Lower leg skin (tissue), 4 donors: ENCODE measurements around the gene SNRPA. TPM values are rescaled to one million over a fixed set of nuclear protein-coding genes. Genes with fewer than 3 reads are reported as not detected.

Source experiments
- DNase-seq, 2 donors: peaks; one replicate each; pipeline ENCODE4 v3.0.0-alpha.2; 2019; ENCODE audit warnings: low spot score in 2 of 2
- H3K4me3 ChIP-seq: fragments of 200-600 bp; sonication (generic); 2 replicates; pipeline ENCODE4 v1.5.1; 2017; ENCODE audit warnings: mild to moderate bottlenecking, low read depth; ENCODE audit not compliant: poor library complexity, severe bottlenecking
- CTCF ChIP-seq, 3 donors: fragments of 450-650 bp; IDR thresholded peaks; one replicate each; pipeline ENCODE4 v1.5.1; 2016; ENCODE audit warnings: antibody characterized with exemption in 3 of 3, mild to moderate bottlenecking in 3 of 3, moderate library complexity in 2 of 3
- POLR2A ChIP-seq, 2 donors: fragments of 450-650 bp; IDR thresholded peaks; one replicate each; pipeline ENCODE4 v1.6.1; 2016 to 2017; ENCODE audit warnings: antibody characterized with exemption in 2 of 2, mild to moderate bottlenecking in 1 of 2, moderate library complexity in 1 of 2
- WGBS, 2 donors: methylation state at CpG; one replicate each; pipeline ENCODE4 v1.1.5; 2018; 5-methylcytosine and 5-hydroxymethylcytosine counted together
- intact Hi-C: fragments of 100-400 bp; cut with DNase I; formaldehyde crosslinking; loops from one replicate; pipeline ENCODE4 v1.15.0; 2023; ENCODE audit warnings: low total_unique reads
- total RNA-seq, 4 donors: library from RNA; depleted of rRNA; stranded (reverse); fragments of >200 nt; gene quantifications; one replicate each; pipeline ENCODE4 v1.1.0, GENCODE V29; 2016

SNRPA gene
- 10 to 100 TPM; 18.0 to 52.4 (median 44.9) TPM for total RNA-seq

DNA sequence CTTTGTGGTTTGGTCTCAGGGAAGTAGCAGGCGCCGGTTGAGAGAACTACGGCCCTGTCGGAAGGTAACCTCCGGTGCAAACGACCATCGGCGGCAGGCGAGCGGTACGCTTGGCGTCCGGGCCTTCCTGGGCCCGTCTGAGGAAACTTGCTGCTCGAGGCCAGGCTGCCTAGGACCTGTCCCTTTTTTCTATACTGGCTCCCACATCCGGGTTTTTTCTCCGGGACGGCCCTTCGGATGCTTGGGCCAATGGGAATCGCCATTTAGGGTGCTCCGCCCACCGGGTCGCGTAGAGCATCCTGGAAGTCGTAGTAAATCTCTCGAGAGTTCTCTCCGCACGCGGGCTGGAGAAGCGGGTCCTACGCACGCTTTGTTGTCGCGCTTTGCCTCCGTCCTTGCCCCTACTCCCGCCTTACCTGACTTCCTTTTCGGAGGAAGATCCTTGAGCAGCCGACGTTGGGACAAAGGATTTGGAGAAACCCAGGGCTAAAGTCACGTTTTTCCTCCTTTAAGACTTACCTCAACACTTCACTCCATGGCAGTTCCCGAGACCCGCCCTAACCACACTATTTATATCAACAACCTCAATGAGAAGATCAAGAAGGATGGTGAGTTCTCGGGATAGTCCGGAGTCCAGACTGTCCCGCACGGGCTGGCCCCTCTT lies at the start of gene SNRPA:
Gene SNRPA (plus strand): TSS at position 330 of the 664 bp plus-strand sequence. CDS start 206 bp downstream, at position 536.
- intact Hi-C loops: no loop called here
- 0% methylated on average over 46 of the region's 46 CpGs for WGBS, 2 donors
- DNase-seq: peak; percentile 97 to 99

DNA sequence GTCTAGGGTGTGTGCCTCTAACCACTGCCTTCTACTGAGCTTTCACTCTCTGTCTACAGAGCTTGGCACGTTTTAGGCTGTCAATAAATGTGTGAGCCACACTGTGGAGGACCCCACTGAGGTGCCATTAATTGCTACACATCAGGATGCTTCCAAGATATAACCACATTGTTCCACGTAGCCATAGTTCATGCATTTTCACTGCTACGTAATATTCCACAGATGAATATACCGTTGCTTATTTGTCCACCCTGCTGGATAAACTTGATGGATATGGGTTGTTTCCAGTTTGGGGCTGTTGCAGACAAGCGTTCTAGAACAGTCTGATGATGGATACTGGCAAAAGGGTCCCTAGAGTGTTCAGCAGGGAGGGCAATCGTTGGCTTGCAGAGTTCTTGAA lies 49.2 kb upstream of the SNRPA start:
- 94 to 97% methylated on average over 6 of the region's 6 CpGs for WGBS, 2 donors
- intact Hi-C loops: no loop called here
- no peak for DNase-seq
- no peak overlapping the region for H3K4me3 ChIP-seq
- no peak for TF ChIP-seq CTCF (IDR thresholded peaks at IDR 0.05)
- no peak for TF ChIP-seq POLR2A (IDR thresholded peaks at IDR 0.05)

More for the DNA sequence above, at the start of gene SNRPA:
- TF ChIP-seq CTCF (IDR thresholded peaks at IDR 0.05): no peak
- TF ChIP-seq POLR2A (IDR thresholded peaks at IDR 0.05): peak in 1 of 2 donors; percentile 22
- H3K4me3 ChIP-seq: peak within 1 kb of the TSS; percentile 39

GRCh38 chr19:40702337-40703012 lies 48.5 kb upstream of the SNRPA start:
- no peak overlapping the region for H3K4me3 ChIP-seq
- no peak for DNase-seq
- 71 to 83% methylated on average over 18 of the region's 18 CpGs for WGBS, 2 donors
- intact Hi-C loops: no loop called here
- TF ChIP-seq POLR2A (IDR thresholded peaks at IDR 0.05) (no peak), CTCF (IDR thresholded peaks at IDR 0.05) (no peak)

GRCh38 chr19:40703029-40703755 lies 47.8 kb upstream of the SNRPA start:
- intact Hi-C loops: no loop called here
- 90 to 96% methylated on average over 24 of the region's 24 CpGs for WGBS, 2 donors
- TF ChIP-seq CTCF (IDR thresholded peaks at IDR 0.05): no peak
- TF ChIP-seq POLR2A (IDR thresholded peaks at IDR 0.05): no peak
- no peak overlapping the region for H3K4me3 ChIP-seq
- DNase-seq: no peak

DNA sequence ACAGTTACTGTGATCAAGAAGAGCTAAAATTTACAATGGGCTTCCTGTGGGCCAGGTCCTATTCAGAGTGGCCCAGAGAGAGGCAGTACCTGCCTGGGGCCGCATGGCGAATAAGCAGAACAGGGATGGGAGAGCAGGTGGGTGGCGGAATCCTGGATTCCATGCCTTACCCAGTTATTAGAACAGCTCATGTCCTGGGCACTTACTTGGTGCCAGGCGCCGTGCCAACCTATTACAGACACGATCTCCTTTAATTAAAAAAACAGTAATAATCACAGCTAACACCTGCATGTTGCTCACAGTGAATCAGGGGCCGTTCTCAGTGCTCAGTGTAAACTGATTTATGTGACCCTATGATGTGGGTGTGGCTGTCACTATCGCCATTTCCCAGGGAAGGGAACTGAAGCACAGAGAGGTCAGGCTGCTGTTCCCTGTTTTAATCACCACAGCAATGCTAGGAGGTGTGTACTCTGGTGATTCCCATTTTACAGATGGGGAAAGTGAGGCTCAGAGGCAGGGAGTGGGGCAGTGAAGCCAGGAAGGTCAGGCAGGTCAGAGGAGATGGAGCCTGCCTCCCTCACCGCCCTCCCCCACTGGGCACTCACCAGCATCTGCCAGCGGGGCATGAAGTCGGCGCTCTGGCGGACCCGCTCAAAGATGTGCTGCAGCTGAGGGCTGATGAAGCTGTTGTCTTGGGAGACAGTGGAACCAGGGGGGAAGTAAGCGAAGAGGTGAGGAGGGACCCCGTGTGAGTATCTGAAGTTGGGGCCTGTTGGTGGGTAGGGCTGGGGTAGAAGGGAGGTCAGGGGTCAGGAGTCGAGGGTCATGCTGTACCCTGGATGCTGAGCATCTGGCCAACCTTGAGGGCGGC lies 46.3 kb upstream of the SNRPA start:
- H3K4me3 ChIP-seq: no peak overlapping the region
- TF ChIP-seq POLR2A (IDR thresholded peaks at IDR 0.05): no peak
- TF ChIP-seq CTCF (IDR thresholded peaks at IDR 0.05): no peak
- no peak for DNase-seq
- intact Hi-C loops: no loop called here
- 91 to 93% methylated on average over 18 of the region's 18 CpGs for WGBS, 2 donors
